Mesenchymal stem cell (in vitro differentiated cells and primary cell): ENCODE results near the gene PCYT2.

Experiments used
- DNase-seq: peaks from one replicate; pipeline ENCODE4 v3.0.0-alpha.2; 2013
- H2AFZ ChIP-seq: one replicate; pipeline ENCODE4 v1.6.1; 2013; ENCODE audit warnings: low read depth, mild to moderate bottlenecking, control low read depth, inconsistent platforms, low read length, moderate library complexity
- H2AK5ac ChIP-seq: 2 replicates; pipeline ENCODE4 v1.6.1; 2013; ENCODE audit warnings: low read length, moderate library complexity, mild to moderate bottlenecking, inconsistent platforms; ENCODE audit not compliant: severe bottlenecking
- H2BK120ac ChIP-seq: one replicate; pipeline ENCODE4 v1.6.1; 2013; ENCODE audit warnings: low read depth, mild to moderate bottlenecking, inconsistent platforms, low read length, moderate library complexity
- H2BK12ac ChIP-seq, 2 experiments: one replicate each; pipeline ENCODE4 v1.6.1; 2013; ENCODE audit warnings: inconsistent platforms in 2 of 2, low read length in 2 of 2, mild to moderate bottlenecking in 2 of 2, moderate library complexity in 2 of 2, control low read depth in 1 of 2
- H2BK15ac ChIP-seq: one replicate; pipeline ENCODE4 v1.6.1; 2013; ENCODE audit warnings: mild to moderate bottlenecking, low read depth, inconsistent platforms; ENCODE audit not compliant: poor library complexity, severe bottlenecking
- H2BK5ac ChIP-seq: 2 replicates; pipeline ENCODE4 v1.6.1; 2013; ENCODE audit warnings: low read depth, mild to moderate bottlenecking, low read length, control low read depth, inconsistent platforms; ENCODE audit not compliant: poor library complexity, severe bottlenecking
- H3K14ac ChIP-seq, 2 experiments: one replicate each; pipeline ENCODE4 v1.6.1; 2013; ENCODE audit warnings: inconsistent platforms in 2 of 2, low read length in 2 of 2, control low read depth in 1 of 2, mild to moderate bottlenecking in 1 of 2, moderate library complexity in 1 of 2
- H3K18ac ChIP-seq, 2 experiments: one replicate each; pipeline ENCODE4 v1.6.1; 2013; ENCODE audit warnings: inconsistent platforms in 2 of 2, low read length in 2 of 2, control low read depth in 1 of 2, low read depth in 1 of 2, mild to moderate bottlenecking in 1 of 2
- H3K23ac ChIP-seq, 2 experiments: one replicate each; pipeline ENCODE4 v1.6.1; 2013; ENCODE audit warnings: inconsistent platforms in 2 of 2, low read length in 2 of 2, mild to moderate bottlenecking in 2 of 2, moderate library complexity in 2 of 2, control low read depth in 1 of 2
- H3K27ac ChIP-seq: 2 replicates; pipeline ENCODE4 v1.5.1; 2013; ENCODE audit warnings: mild to moderate bottlenecking, moderate library complexity, low read length, control low read depth, inconsistent platforms; ENCODE audit not compliant: poor library complexity, severe bottlenecking
- H3K27me3 ChIP-seq, 2 experiments: 2 replicates each; pipeline versions ENCODE4 v1.6.1 to v1.7.0; 2013; ENCODE audit warnings: low read length in 2 of 2, mild to moderate bottlenecking in 2 of 2, moderate library complexity in 2 of 2, control low read depth in 1 of 2, inconsistent platforms in 1 of 2; ENCODE audit not compliant: control insufficient read depth in 1 of 2, insufficient read depth in 1 of 2
- H3K36me3 ChIP-seq, 2 experiments: 2 replicates each; pipeline versions ENCODE4 v1.6.1 to v1.7.0; 2013; ENCODE audit warnings: low read length in 2 of 2, control low read depth in 1 of 2, inconsistent platforms in 1 of 2, low read depth in 1 of 2, mild to moderate bottlenecking in 1 of 2; ENCODE audit not compliant: insufficient read depth in 2 of 2, control insufficient read depth in 1 of 2
- H3K4ac ChIP-seq, 2 experiments: one replicate each; pipeline ENCODE4 v1.6.1; 2013; ENCODE audit warnings: inconsistent platforms in 2 of 2, low read length in 2 of 2, mild to moderate bottlenecking in 2 of 2, moderate library complexity in 2 of 2, control low read depth in 1 of 2, low read depth in 1 of 2
- H3K4me1 ChIP-seq: 2 replicates; pipeline ENCODE4 v1.6.1; 2013; ENCODE audit warnings: low read depth, low read length, control low read depth; ENCODE audit not compliant: control insufficient read depth, insufficient read depth
- H3K4me2 ChIP-seq: 2 replicates; pipeline ENCODE4 v1.6.1; 2013; ENCODE audit warnings: low read length, mild to moderate bottlenecking, inconsistent platforms; ENCODE audit not compliant: poor library complexity, severe bottlenecking
- H3K4me3 ChIP-seq, 2 experiments: 2 replicates each; pipeline versions ENCODE4 v1.5.1 to v1.7.0; 2013; ENCODE audit warnings: low read length in 2 of 2, mild to moderate bottlenecking in 2 of 2, control low read depth in 1 of 2, low read depth in 1 of 2; ENCODE audit not compliant: insufficient read depth in 1 of 2
- H3K79me1 ChIP-seq: replicated peaks from 2 replicates; pipeline ENCODE4 v1.6.1; 2013; ENCODE audit warnings: mild to moderate bottlenecking, control low read depth, low read length, inconsistent platforms; ENCODE audit not compliant: poor library complexity, severe bottlenecking
- H3K9ac ChIP-seq: 2 replicates; pipeline ENCODE4 v1.7.0; 2013; ENCODE audit warnings: mild to moderate bottlenecking, low read length, moderate library complexity
- H3K9me3 ChIP-seq: 2 replicates; pipeline ENCODE4 v1.7.0; 2013; ENCODE audit warnings: mild to moderate bottlenecking, low read length; ENCODE audit not compliant: control insufficient read depth
- H4K8ac ChIP-seq: one replicate; pipeline ENCODE4 v1.6.1; 2013; ENCODE audit warnings: inconsistent platforms, mild to moderate bottlenecking, low read length, moderate library complexity
- H4K91ac ChIP-seq: one replicate; pipeline ENCODE4 v1.6.1; 2013; ENCODE audit warnings: mild to moderate bottlenecking, low read length, inconsistent platforms
- WGBS: methylation state at CpG from one replicate; pipeline ENCODE4 v1.1.7; 2013; ENCODE audit warnings: mixed read lengths; 5-methylcytosine and 5-hydroxymethylcytosine counted together

Gene PCYT2

GRCh38 chr17:81902653-81903414 is 8.4 kb downstream of the PCYT2 start:
- peaks cover 0 to 8% of the 10 kb centered on the region in 2 experiments for H3K27me3 ChIP-seq
- H2AFZ ChIP-seq = peak overlapping the region; percentile 34
- H2BK120ac ChIP-seq = no peak overlapping the region
- no peak overlapping the region for H2BK5ac ChIP-seq
- 46% methylated on average over 45 of the region's 47 CpGs for WGBS
- peak overlapping the region; percentile 74 for H4K8ac ChIP-seq
- no peaks in the 10 kb centered on the region for H3K9me3 ChIP-seq
- H3K4ac ChIP-seq = peak overlapping the region in 1 of 2 experiments; percentile 64
- peak overlapping the region in 1 of 2 experiments; percentile 55 for H3K4me3 ChIP-seq
- peaks cover 50 to 79% of the 10 kb centered on the region in 2 experiments for H3K36me3 ChIP-seq
- H2BK12ac ChIP-seq = no peak overlapping the region
- peak overlapping the region in 1 of 2 experiments; percentile 36 for H3K14ac ChIP-seq
- H3K27ac ChIP-seq = no peak overlapping the region
- no peak overlapping the region for H3K9ac ChIP-seq
- no peak for DNase-seq
- H4K91ac ChIP-seq = peak overlapping the region; percentile 22
- H3K23ac ChIP-seq = peak overlapping the region in 1 of 2 experiments; percentile 85
- H3K79me1 ChIP-seq = peaks cover 17% of the 10 kb centered on the region
- H3K4me2 ChIP-seq = peak overlapping the region; percentile 70
- H2AK5ac ChIP-seq = no peak overlapping the region
- H2BK15ac ChIP-seq = peak overlapping the region; percentile 23
- H3K4me1 ChIP-seq = peaks cover 38% of the 10 kb centered on the region
- peak overlapping the region; percentile 47 to 65 for H3K18ac ChIP-seq

- Histone ChIP-seq H3K18ac (peak within 1 kb of the TSS; percentile 48 to 67), H2BK12ac (no peak within 1 kb of the TSS), H2AFZ (peak within 1 kb of the TSS; percentile 34), H2BK15ac (no peak within 1 kb of the TSS), H4K8ac (peak within 1 kb of the TSS; percentile 74), H3K27ac (no peak within 1 kb of the TSS), H3K9me3 (no peaks in the 10 kb centered on the region), H3K27me3 (peaks cover 0 to 8% of the 10 kb centered on the region in 2 experiments), H2BK120ac (no peak within 1 kb of the TSS), H3K79me1 (peaks cover 17% of the 10 kb centered on the region), H2AK5ac (no peak within 1 kb of the TSS), H3K4me1 (peaks cover 42% of the 10 kb centered on the region), H3K23ac (peak within 1 kb of the TSS in 1 of 2 experiments; percentile 85), H3K4me2 (peak within 1 kb of the TSS; percentile 70), H3K4me3 (peak within 1 kb of the TSS; percentile 40 to 58), H3K4ac (peak within 1 kb of the TSS in 1 of 2 experiments; percentile 64), H3K9ac (no peak within 1 kb of the TSS), H3K36me3 (peaks cover 50 to 72% of the 10 kb centered on the region in 2 experiments), H2BK5ac (no peak within 1 kb of the TSS), H4K91ac (peak within 1 kb of the TSS; percentile 30), H3K14ac (peak within 1 kb of the TSS in 1 of 2 experiments; percentile 62)
- 6% methylated on average over 56 of the region's 79 CpGs for WGBS
- peak; percentile 12 for DNase-seq
Observed at GRCh38 chr17:81902023-81902652, 9.1 kb downstream of the PCYT2 start, which contains the start of gene NPB. Gene NPB, plus strand, starts transcription at chr17:81902238. Its CDS starts 40 bp downstream, at chr17:81902278.

- no peak for DNase-seq
Observed at GRCh38 chr17:81901167-81902022, 9.8 kb downstream of the PCYT2 start.

More at GRCh38 chr17:81901167-81902022, 9.8 kb downstream of the PCYT2 start:
- H3K23ac ChIP-seq = peak overlapping the region in 1 of 2 experiments; percentile 49
- no peaks in the 10 kb centered on the region for H3K9me3 ChIP-seq
- H3K4me3 ChIP-seq = peak overlapping the region; percentile 15 to 58
- H3K4me2 ChIP-seq = peak overlapping the region; percentile 70
- peaks cover 49 to 67% of the 10 kb centered on the region in 2 experiments for H3K36me3 ChIP-seq
- H4K8ac ChIP-seq = no peak overlapping the region
- no peak overlapping the region for H3K9ac ChIP-seq
- peak overlapping the region; percentile 48 to 67 for H3K18ac ChIP-seq
- peak overlapping the region in 1 of 2 experiments; percentile 50 for H3K4ac ChIP-seq
- peak overlapping the region in 1 of 2 experiments; percentile 62 for H3K14ac ChIP-seq
- H2AFZ ChIP-seq = no peak overlapping the region
- WGBS = 66% methylated on average over 21 of the region's 21 CpGs
- H2BK5ac ChIP-seq = no peak overlapping the region
- H3K4me1 ChIP-seq = peaks cover 42% of the 10 kb centered on the region
- H3K27me3 ChIP-seq = peaks cover 0 to 8% of the 10 kb centered on the region in 2 experiments
- no peak overlapping the region for H2AK5ac ChIP-seq
- H3K27ac ChIP-seq = no peak overlapping the region
- peak overlapping the region; percentile 30 for H4K91ac ChIP-seq
- peaks cover 18% of the 10 kb centered on the region for H3K79me1 ChIP-seq
- H2BK15ac ChIP-seq = no peak overlapping the region
- H2BK120ac ChIP-seq = no peak overlapping the region
- H2BK12ac ChIP-seq = no peak overlapping the region
